ENCODE results near the gene DLX6.

Gene DLX6

DNA sequence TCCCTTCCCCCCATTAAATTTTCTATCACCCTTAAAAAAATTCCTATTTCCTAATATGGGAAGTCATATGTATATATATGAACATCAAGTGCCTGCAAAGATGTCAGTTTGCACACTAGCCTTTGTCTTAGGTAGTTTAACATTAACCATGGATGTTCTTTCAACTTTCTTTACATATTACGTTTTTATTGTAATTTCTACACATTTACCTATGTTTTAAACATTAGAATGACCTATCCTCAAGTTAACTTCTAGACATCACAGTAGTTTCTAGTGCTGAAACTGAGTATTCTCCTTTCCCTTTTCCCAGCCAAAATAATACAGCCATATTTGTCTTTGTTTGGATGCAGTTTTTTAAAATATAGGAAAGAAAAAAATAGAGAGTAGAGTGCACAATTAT is 5.8 kb downstream of the DLX6 start:
- DNase-seq (ENCODE audit: low read depth), result no peak

DNA sequence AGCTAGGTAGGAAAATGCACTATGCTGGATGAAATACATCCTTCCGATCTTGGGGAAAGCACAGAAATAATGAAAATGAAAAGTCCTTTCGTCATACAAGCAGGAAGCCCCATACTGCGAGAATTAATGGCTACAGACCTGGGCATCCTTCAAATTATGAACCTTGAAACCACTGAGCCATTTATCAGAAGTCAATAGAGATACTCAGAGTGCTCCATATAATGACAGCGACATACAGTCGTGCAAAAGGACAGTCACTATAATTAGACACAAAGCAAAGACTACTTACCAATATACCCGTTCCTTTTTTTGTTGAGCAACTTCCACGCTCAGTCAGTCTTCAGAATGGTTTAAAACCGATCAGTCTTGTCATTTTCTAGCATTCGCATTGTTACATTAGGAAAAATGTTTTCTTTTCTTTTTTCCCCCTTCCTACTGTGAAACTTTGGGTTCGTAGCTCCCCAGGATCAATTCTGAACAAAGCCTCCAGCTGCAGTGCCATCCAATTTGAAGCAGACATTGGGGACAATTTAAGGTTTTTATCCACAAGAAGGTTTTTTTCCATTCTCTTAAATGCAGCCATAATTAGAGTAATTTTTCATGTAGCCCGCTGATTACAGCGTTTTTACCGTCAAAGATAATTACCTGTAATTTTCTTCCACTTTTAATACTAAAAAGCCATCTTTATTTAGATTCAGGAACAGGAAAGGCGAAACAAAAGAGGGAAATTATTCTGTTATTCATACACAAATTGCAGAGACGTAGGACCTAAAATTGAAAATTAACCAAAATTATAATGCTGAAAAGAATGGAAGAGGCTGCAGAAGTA is 6.4 kb downstream of the DLX6 start:
- DNase-seq (ENCODE audit: low read depth), result no peak

DNA sequence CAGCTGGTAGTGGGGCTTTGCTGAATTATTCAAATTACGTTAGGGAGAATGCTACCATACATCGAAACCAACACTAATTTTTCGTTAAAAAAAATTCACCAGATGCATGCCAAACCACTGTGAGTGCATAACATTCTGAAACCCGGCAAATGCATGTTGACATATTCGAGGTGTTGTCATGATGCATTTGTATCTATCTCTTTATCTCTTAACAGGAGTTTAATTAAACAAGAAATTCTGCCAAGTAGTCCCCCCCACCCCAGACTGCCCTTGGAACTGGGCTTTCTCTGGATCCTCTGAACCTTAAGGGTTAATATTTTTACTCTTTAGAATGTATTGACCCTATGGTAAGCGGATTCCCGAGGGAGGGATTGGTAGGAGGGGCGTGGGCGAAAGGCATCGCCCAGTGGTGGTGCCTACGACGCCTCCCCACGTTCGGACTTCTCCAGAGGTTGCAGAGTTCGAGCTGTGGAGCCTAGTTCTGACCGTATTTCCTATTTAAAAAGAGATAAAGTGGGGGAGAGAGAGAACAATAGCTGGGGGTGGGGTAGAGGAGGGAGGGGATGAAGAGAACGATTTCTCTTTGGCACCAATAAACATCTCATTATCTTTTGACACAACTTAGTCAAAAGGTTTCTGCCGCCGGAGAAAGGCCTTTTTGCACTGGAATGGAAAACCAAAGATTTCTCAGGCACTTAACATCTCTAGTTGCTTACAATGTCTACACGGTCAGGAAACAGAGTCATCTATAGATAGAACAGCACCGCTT is 7.2 kb downstream of the DLX6 start:
- DNase-seq (ENCODE audit: low read depth), result no peak

DNA sequence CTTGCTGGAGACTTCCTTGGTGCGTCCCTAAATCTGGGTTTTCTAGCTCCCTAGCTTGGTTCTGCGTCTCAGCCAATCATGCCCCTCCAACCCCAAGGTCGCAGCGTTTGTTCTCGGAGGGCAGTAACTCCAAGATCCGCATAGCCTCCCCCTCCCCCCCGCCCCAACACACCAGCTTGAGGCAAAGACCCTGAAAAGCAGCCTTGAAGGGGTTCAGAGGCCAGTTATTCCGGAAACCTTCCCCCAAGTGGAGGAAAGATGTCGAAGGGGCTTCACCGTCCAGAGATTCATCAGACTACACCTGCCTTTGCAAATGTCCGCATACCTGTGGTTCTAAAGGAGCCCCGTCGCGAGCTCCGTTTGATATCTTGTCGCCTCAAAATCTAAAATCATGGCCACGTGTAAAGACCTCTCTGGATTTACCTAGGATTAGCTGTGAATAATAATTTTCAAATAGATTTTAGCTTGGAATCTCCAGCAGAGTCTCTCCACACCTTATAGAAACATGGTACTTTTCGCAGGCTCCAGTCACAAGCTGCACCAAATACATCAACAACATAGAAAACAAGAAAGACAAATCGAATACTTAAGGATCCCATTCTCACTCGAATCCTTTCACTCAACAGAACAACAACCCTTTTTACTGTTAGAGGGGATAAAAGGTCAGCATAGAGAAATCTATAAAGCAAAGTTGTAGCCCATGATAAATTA is 7.9 kb downstream of the DLX6 start:
- DNase-seq (ENCODE audit: low read depth), result no peak

DNA sequence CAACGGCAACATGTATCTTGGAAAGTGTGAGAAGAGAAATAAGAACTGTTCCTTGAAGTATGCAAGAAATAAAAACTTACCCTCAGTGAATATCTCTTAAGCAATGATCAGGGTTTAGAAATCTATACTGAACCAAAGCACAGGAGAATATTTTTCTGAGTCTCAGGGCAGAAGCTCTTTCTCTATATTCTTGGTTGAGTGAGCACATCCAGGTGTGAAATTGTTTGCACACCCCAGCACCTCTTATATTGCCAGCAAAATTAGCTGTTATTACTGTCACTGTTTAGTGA is 8.4 kb downstream of the DLX6 start:
- no peak for DNase-seq (ENCODE audit: low read depth)

DNA sequence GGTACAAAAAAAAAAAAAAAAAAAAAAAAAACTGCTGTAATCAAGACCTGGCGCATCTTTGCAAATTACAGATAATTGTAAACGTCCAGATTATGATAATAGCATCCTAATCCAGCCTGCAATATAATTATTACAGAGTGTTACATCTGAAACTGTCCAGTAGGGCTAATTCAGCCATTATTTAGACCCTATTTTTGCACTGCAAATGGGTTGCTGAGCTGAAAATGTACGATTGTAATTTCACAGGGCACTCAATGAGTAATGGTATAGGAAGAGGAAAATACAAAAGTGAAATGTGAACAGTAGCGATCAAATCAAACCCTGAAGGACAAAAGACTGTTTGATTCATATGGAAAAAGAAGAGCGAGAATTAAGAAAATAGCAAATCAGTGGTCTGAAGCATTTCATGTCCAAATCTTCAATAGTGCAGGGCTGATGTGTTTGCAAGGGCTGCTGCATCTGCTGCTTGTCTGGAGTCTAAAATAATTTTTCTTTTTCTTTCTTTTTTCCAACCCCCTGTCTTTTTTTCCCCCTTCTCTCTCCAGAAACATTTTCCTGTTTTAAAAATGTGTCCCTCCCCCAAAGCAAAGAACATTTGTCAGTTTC is 8.9 kb downstream of the DLX6 start:
- DNase-seq (ENCODE audit: low read depth), result no peak

DNA sequence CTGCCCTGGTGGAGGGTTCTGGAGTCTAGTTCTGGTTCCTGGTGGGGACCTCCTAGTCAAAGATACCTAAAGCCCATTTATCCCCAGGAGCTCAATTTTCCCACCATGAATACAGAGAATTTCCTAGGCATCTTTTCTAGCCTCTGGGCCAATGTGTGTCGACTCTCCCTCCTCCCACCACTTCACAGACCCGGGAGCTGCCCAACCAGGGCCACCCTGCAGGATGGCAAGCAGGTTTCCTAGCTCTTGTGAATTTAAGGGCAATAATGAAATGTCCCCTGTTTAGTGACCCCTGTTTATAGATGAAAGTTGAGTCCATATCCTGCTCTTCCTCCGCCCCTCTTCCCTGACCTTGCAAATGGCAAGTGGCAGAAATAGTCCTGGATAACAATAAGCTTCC is 9.9 kb downstream of the DLX6 start:
- DNase-seq (ENCODE audit: low read depth), result no peak

DNA sequence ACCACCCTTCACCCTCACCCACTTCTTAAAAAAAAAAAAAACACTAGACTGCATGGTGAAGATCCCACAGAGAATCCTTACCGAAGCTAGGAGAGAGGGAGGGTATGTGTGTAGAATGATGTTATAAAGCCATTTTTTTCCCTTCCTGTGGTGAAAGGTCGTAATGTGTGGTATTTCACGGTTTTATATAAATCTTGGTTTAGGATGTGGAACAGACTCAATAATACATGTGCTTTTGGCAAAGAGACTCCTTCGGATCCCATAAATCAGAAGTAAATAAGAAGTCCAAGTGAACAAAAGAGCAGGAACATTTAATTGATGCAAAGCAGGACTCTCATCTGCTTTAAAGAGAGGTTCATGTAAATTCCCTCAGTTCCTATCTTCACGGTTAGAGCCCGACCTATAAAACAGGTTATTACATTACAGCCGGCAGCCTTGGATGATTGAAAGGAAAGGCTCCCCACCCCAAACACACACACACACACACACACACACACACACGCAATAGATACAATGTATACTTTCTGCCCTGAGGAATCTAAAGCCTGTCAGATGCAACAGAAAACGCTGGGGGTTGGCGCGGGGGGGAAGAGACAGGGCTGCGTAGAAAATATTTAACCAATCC is 10.5 kb downstream of the DLX6 start:
- no peak for DNase-seq (ENCODE audit: low read depth)

DNA sequence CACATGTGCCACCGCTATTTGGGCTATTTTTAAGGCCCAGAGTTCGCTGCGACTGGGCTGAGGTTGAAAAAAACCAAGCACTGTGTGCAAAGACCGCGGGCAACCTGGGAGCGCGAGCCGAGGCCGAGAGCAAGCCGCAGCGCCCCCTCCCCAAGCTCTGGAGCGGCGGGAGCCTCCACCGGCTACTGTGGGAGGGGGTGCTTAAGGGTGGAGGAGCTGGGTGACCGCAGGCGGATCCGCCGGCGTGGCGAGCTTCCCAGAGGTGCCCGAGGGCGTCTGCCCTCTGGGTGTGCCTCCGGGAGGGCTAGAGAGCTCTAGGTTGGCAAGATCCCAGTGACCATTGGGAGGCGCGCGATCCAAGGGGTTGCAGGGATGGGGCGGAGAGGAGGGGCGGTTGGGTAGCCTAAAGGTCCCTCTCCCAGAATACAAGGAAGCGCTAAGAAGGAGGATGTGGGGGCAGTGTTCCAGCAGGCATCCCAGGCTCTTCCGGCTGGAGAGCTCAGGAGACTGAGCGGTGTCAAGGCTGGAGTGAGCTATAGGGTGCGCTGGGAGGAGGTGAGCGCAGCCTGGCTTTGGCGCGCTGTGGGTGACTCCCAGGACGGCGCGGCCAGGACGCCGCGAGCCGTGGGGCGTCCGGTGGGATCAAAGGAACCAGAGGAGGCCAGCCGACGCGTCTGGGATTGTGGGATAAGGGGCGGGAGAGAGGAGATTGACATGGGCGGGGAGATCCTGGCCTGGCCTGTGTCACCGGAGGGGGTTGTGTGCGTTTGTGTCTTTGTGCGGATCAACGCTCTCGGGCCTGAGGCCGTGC is 11.2 kb downstream of the DLX6 start:
- no peak for DNase-seq (ENCODE audit: low read depth)

DNA sequence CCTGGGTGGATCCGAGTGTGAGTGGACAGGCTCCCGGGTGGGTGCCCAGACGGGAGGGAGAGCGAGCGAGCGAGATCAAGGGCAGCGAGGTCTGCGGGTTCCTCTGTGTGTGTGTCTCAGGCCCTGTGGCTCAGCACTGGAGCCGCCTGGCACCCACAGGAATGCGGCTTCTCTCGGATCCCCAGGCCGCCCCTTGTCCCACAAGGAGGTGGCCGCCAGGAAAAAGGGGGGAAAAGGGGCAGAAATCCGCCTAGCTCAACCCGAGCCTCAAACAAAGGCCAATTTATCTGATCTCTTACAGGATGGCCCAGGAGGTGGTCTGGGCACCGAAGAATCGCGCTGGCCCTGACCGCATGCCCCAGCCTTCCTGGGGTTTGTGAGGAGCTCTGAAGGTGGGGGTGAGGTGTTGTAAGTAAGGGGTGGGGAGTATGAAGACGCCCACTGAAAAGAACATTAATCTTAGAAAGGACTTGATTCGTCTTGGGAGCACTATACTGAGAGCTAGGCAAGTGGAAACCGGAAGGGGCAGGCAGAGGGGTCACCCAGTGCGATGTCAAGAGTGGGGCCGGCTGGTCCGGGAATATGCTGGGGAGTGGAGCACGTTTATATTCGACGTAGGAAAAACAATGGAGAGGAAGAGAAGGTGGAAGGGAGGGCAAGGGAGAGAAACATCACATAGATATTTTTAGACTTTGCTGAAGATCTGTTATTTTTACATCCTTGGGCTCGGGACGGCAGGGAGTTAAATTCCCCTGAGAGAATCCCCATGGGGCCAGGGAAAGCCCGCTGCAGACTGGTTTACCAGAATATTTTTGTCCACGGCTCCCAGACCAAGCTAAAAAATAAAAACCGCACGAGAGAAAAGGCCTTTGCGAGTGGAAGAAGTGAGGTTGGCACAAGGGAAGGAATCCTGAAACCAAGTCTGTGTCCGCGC is 12.1 kb downstream of the DLX6 start:
- no peak for DNase-seq (ENCODE audit: low read depth)

DNA sequence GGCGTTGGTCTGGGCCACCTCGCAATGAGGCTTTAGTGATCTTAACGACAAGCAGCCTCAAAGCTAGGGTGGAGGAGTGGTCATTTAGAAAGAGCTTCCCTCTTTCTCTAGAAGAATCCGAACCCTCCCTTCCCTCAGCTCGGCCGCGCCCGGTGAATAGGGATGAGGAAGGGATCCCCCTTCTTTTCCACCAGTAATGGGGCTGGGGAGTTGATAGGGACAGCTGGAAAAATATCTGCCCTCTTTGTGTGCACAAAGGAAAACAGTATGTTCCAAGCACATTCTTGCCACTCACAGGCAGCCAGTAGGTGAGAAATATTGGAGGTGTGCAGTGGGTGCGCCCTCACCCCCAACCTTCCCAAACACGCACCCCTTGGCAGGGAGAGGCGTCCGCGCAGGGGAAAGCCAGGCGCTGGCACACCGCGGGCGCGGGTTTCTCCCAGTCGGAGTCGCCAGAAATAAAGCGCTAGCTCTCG is 12.8 kb downstream of the DLX6 start:
- no peak for DNase-seq (ENCODE audit: low read depth)

DNA sequence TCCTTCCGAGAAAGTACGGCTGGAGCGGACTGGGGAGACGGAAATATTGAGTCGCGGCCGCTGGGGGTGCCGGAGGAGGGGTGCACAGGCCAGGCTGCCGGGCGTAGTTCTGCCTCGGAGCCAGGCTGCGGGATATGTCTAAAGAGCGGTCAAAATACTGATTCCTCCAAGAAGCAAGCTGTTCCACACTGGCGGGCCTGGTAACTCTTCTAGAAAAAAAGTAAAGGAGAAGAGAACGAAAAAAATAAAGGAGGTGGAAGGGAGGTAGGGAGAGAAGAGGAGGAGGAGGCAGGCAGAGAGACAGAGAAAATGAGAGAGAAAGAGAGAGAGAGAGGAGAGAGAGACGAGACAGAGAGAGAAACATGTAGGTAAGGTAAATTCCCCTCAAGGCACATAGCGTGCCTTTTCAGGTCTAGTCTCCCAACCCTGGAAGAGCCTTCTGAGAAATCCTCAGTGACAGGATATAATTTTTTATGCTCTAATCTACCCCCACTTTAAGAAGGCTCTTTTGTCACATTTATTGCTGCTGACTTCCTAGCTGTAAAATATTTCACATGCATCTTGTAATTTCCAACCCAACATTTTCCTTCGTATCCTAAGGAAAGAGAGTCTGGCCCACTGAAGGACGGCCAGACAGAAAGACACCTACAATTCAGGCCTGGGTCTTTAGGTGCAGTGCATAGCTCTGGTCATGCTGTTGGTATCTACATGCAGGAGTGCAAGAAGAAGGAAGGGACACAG is 13.6 kb downstream of the DLX6 start:
- no peak for DNase-seq (ENCODE audit: low read depth)

DNA sequence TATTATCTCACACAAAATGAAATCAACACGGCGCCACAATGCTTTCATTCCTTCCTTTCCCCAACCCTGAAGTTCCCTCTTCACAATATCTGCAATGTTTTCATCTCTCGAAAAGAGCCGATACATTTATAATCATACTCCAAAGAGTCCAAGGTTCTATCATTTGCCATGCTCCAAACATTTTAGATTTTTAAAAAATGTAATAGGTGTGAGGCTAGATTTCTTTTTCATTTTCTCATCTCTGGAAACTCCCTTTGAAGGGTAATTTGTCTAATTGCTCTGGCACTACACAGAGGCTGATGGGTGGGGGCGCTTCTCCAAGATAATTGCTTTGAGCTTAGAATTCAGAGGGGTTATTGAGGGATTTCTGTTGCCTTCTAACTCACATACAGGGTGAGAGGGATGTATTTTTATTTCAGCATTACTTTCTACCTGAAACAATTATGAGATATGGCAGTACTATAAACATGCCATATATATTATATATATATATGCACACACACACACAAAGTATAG is 14.4 kb downstream of the DLX6 start:
- DNase-seq (ENCODE audit: low read depth), result no peak

DNA sequence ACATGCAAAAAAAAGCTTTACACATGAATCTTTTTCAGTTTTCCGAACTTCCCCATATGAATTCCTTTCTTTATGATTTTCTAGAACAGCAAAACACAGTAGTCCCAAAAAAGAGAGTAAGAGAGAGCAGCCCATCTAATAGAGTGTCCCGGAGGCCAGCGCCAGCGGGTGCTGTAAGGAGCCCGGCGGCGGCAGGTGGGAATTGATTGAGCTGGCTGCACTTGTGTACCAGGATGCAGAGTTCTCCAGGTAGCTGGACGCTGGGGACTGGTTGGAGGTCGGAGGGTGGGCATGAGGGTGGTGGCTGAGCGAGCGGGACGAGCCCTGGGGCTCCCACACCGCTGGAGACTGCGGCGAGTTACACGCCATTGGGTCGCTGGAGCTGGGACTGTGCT is 15.2 kb downstream of the DLX6 start:
- DNase-seq (ENCODE audit: low read depth), result no peak

DNA sequence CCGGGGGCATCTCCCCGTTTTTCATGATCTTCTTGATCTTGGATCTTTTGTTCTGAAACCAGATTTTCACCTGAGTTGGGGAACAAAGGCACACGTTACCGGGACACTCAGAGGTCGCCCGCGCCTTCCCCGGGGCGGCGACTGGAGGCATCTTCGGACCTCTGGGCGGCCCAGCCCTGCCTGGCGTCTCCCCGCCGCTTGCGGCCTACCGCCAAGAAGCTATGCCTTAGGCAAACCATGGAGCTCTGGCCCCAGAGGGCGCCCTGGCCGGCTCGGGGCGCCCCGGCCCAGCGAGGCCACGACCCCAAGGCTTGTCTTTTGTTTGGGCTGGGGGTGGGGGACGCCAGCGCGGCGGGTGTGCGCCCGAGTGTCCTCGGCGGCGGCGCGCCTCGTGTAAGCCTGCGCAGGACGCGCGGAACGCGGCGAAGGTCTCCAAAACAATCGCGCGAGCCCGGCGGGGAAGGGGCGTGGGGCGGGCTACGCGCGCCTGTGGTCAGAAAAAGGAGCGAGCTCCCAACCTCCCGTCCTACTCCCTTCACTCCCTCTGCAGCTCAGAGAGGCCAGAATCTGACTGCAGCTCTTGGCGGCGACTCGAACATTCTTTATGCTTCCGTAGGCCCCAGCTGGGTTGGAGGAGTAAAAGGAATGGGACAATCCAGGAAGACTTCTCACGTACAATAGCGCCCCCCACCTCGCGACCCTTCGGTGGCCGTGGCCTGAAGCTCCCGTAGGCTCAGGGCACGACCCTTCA is 15.8 kb downstream of the DLX6 start:
- DNase-seq (ENCODE audit: low read depth), result no peak

DNA sequence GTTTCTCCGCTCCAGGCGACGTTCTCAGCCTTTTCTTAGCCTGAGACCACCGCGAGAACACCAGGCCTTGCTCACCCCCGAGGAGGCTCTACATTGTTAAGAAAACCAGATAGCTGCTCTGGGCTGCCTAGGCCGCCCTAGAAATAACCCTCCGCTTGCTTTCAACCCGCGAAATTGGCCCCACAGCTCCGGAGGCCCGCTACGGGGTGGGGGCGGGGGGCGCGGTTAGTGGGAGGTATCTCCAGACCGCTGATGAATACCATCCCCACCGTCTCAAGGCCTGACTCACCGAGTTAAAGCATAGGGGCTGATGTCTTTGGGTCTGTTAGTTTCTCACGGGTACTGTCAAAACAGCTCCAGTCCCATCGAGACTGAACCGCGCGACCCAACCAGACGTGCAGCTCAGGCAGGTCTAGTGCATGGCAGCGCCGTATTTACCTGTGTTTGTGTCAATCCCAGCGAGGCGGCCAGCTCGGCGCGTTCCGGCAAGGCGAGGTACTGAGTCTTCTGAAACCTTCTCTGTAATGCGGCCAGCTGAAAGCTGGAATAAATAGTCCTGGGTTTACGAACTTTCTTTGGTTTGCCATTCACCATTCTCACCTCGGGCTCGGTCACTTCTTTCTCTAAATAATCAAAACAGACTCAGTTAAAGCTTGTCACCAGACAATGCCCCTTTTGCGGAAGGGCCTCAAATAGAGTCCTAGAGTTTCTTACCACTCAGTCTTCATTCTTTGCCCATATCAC is 16.6 kb downstream of the DLX6 start:
- no peak for DNase-seq (ENCODE audit: low read depth)

DNA sequence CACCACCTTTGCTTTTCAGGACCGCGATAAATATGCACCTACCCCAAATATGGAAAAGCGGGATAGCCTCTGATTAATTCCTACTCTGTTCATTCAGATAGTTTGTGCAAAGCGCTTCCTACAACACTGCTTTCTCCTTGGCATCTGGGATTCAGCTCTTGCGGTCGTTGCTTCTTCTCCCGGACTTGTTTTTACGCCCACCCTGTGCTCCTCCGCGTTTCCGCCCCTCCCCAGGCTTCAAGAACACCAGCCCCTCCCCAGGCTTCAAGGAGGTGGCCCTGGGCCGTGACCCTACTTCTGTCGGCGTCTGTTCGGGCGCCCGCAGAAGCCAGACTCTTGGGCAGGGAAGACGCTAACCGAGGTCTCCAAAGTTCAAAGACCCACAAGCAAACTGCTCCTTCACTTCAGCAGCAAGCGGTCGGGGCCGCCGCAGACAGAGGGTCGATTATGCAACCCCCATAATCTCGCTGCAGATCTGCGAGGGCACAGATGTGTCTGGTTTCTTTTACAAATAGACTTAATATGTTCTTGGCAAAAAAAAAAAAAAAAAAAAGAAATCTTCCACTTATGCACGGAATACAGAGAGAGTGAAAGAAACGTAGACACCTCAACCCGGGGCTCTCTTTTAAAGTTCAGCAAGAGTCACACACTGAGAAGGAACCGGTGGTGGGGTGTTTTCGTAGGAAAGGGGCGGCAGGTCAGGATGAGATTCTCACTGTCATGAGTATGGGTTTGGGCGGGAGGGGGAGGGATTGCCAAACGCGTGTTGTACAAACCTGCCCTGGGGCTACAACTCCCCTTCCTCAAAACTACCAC is 17.3 kb downstream of the DLX6 start:
- no peak for DNase-seq (ENCODE audit: low read depth)
